PC-9 (cell line): ENCODE measurements around the gene GABRR2.

Source experiments
- CTCF ChIP-seq: fragments of 200-600 bp; sonication (generic); conservative IDR thresholded peaks from 2 replicates; pipeline ENCODE4 v1.6.1; 2017; ENCODE audit warnings: mixed run types, antibody characterized with exemption, mild to moderate bottlenecking, moderate library complexity
- EZH2 ChIP-seq: fragments of 200-600 bp; sonication (generic); IDR thresholded peaks from 2 replicates; pipeline ENCODE4 v1.8.0; 2017; ENCODE audit warnings: antibody characterized with exemption, low read depth

- TF ChIP-seq CTCF (no peak), EZH2 (no peak)
Measured at GRCh38 chr6:89328976-89329375, 13.9 kb upstream of the GABRR2 start.
